Natural killer cell (primary cell): ENCODE measurements around the gene NF1. TPM values are rescaled to one million over a fixed set of nuclear protein-coding genes. Genes with fewer than 3 reads are reported as not detected.

Source experiments
- ATAC-seq, 3 donors: fragments of 150-1000 bp in 2 of 3; fragments of 200-7000 bp in 1 of 3; cut with Tn5 transposase; 1 replicate in 1 of 3; 2 replicates in 2 of 3; pipeline ENCODE4 v1.10.0; 2021; ENCODE audit warnings: mild to moderate bottlenecking in 2 of 3, moderate library complexity in 2 of 3
- DNase-seq, 2 donors: peaks; one replicate each; pipeline versions ENCODE4 v3.0.0 to v3.0.0-alpha.2; 2013 to 2021; ENCODE audit warnings: mixed read lengths in 1 of 2
- H3K27ac ChIP-seq: one replicate; pipeline ENCODE4 v1.5.1; 2013; ENCODE audit warnings: mild to moderate bottlenecking, low read length
- H3K27me3 ChIP-seq: one replicate; pipeline ENCODE4 v1.6.1; 2013; ENCODE audit warnings: low read length; ENCODE audit not compliant: control insufficient read depth, insufficient read depth
- H3K36me3 ChIP-seq: one replicate; pipeline ENCODE4 v1.6.1; 2013; ENCODE audit warnings: low read length; ENCODE audit not compliant: control insufficient read depth, insufficient read depth
- H3K4me1 ChIP-seq: one replicate; pipeline ENCODE4 v1.6.1; 2013; ENCODE audit warnings: low read length; ENCODE audit not compliant: control insufficient read depth, insufficient read depth
- H3K4me3 ChIP-seq: one replicate; pipeline ENCODE4 v1.5.1; 2013; ENCODE audit warnings: low read length
- H3K9me3 ChIP-seq: one replicate; pipeline ENCODE4 v1.6.1; 2013; ENCODE audit warnings: low read length; ENCODE audit not compliant: control insufficient read depth, insufficient read depth
- H3K27ac Mint-ChIP-seq, 2 donors: one replicate each; pipeline ENCODE4 v1.8.0; 2022; ENCODE audit warnings: mild to moderate bottlenecking in 2 of 2, mixed read lengths in 2 of 2, moderate library complexity in 1 of 2
- H3K27me3 Mint-ChIP-seq, 2 donors: one replicate each; pipeline ENCODE4 v1.8.0; 2022; ENCODE audit warnings: low read depth in 2 of 2, mixed read lengths in 2 of 2
- H3K36me3 Mint-ChIP-seq: one replicate; pipeline ENCODE4 v1.8.0; 2022; ENCODE audit warnings: mixed read lengths
- H3K4me1 Mint-ChIP-seq, 2 donors: one replicate each; pipeline ENCODE4 v1.8.0; 2022; ENCODE audit warnings: mixed read lengths in 2 of 2
- H3K4me3 Mint-ChIP-seq: one replicate; pipeline ENCODE4 v1.8.0; 2022; ENCODE audit warnings: mild to moderate bottlenecking, moderate library complexity, mixed read lengths
- H3K9me3 Mint-ChIP-seq, 2 donors: one replicate each; pipeline ENCODE4 v1.8.0; 2022; ENCODE audit warnings: mixed read lengths in 2 of 2
- CTCF ChIP-seq: fragments of 200-600 bp; IDR thresholded peaks from one replicate; pipeline ENCODE4 v1.8.0; 2022; ENCODE audit warnings: antibody characterized with exemption
- WGBS: methylation state at CpG from one replicate; pipeline ENCODE4 v1.1.7; 2013; ENCODE audit warnings: missing lambda C conversion rate; ENCODE audit not compliant: insufficient coverage; 5-methylcytosine and 5-hydroxymethylcytosine counted together
- intact Hi-C: fragments of 100-400 bp; cut with micrococcal nuclease; formaldehyde crosslinking; loops from one replicate; pipeline ENCODE4 v1.14.2; 2022
- total RNA-seq, 4 donors: library from RNA; stranded (reverse); fragments of 120-200 nt in 1 of 4; gene quantifications; one replicate each; pipeline versions ENCODE4 v1.2.3 to v1.2.4, GENCODE V29; 2013 to 2022

The NF1 gene
- total RNA-seq, 3 donors from 2014 or later (not counting 1 experiment from before 2014, with no cell fraction given), result 30.3 to 40.7 (median 38.8) TPM

- intact Hi-C loops, result loop anchor here (1.0 to 10.0 kb wide), 4 partner anchors 10 to 347 kb away; partner anchors contain the start of gene RNF135
- Mint-ChIP-seq H3K36me3 (no peaks in the 10 kb centered on the region), H3K9me3 (no peaks in the 10 kb centered on the region), H3K4me3 (peak within 1 kb of the TSS; percentile 80), H3K27ac (peak within 1 kb of the TSS; percentile 89 to 93), H3K27me3 (no peaks in the 10 kb centered on the region), H3K4me1 (peaks cover 33 to 37% of the 10 kb centered on the region in 2 donors)
- H3K36me3 ChIP-seq, result peaks cover 4% of the 10 kb centered on the region
- no peaks in the 10 kb centered on the region for H3K9me3 ChIP-seq
- ATAC-seq, result peak; percentile 88 to 95 (median 92)
- DNase-seq, result peak; percentile 54 to 93
- TF ChIP-seq CTCF, result no peak
- peak within 1 kb of the TSS; percentile 75 for H3K4me3 ChIP-seq
- WGBS, result 0% methylated on average over 2 of the region's 3 CpGs
- peak within 1 kb of the TSS; percentile 93 for H3K27ac ChIP-seq
- peaks cover 9% of the 10 kb centered on the region for H3K4me1 ChIP-seq
- H3K27me3 ChIP-seq, result no peaks in the 10 kb centered on the region
Measured at GRCh38 chr17:31321481-31321880, 226.7 kb downstream of the NF1 start, which contains the start of gene EVI2A. EVI2A (minus strand) TSS chr17:31321622; CDS start chr17:31319013, 2,609 bp downstream.

- WGBS, result 34% methylated on average over 3 of the region's 4 CpGs
- no peak overlapping the region for H3K4me3 ChIP-seq
- ATAC-seq, result peak; percentile 26 to 45 (median 31)
Measured at GRCh38 chr17:31321966-31322365, 227.2 kb downstream of the NF1 start.

GRCh38 chr17:31323551-31323950 lies 228.8 kb downstream of the NF1 start:
- H3K4me1 Mint-ChIP-seq, result peaks cover 20 to 22% of the 10 kb centered on the region in 2 donors
- no peaks in the 10 kb centered on the region for H3K27me3 Mint-ChIP-seq
- H3K9me3 Mint-ChIP-seq, result no peaks in the 10 kb centered on the region
- ATAC-seq (no peak), DNase-seq (no peak)
- peaks cover 9% of the 10 kb centered on the region for H3K36me3 Mint-ChIP-seq
- H3K4me3 ChIP-seq, result no peak overlapping the region
- peak overlapping the region; percentile 42 to 70 for H3K27ac Mint-ChIP-seq
- TF ChIP-seq CTCF, result no peak
- no peaks in the 10 kb centered on the region for H3K9me3 ChIP-seq
- no peak overlapping the region for H3K4me3 Mint-ChIP-seq
- no peaks in the 10 kb centered on the region for H3K27me3 ChIP-seq
- H3K4me1 ChIP-seq, result peaks cover 9% of the 10 kb centered on the region
- peaks cover 11% of the 10 kb centered on the region for H3K36me3 ChIP-seq
- H3K27ac ChIP-seq, result no peak overlapping the region
- intact Hi-C loops, result loop anchor here (5.0 to 10.0 kb wide), 3 partner anchors 169 to 349 kb away; partner anchors contain the start of gene RNF135

More at GRCh38 chr17:31321966-31322365, 227.2 kb downstream of the NF1 start:
- Mint-ChIP-seq H3K9me3 (no peaks in the 10 kb centered on the region), H3K27me3 (no peaks in the 10 kb centered on the region), H3K36me3 (no peaks in the 10 kb centered on the region), H3K4me1 (peaks cover 32 to 33% of the 10 kb centered on the region in 2 donors), H3K4me3 (peak overlapping the region; percentile 80), H3K27ac (peak overlapping the region; percentile 89 to 93)
- H3K27me3 ChIP-seq, result no peaks in the 10 kb centered on the region
- TF ChIP-seq CTCF, result no peak
- peak in 1 of 2 donors; percentile 71 for DNase-seq
- peaks cover 9% of the 10 kb centered on the region for H3K4me1 ChIP-seq
- intact Hi-C loops, result loop anchor here (1.0 to 10.0 kb wide), 4 partner anchors 11 to 347 kb away; partner anchors contain the start of gene RNF135
- peak overlapping the region; percentile 68 for H3K27ac ChIP-seq
- H3K36me3 ChIP-seq, result peaks cover 4% of the 10 kb centered on the region
- H3K9me3 ChIP-seq, result no peaks in the 10 kb centered on the region
